HG03066 (cell line): ENCODE data around the gene IGSF10.

Source experiments
- ATAC-seq: cut with Tn5 transposase; IDR thresholded peaks from one replicate; pipeline ENCODE4 v1.9.1; 2021; ENCODE audit warnings: low read depth; ENCODE audit not compliant: unreplicated experiment

Gene IGSF10

DNA sequence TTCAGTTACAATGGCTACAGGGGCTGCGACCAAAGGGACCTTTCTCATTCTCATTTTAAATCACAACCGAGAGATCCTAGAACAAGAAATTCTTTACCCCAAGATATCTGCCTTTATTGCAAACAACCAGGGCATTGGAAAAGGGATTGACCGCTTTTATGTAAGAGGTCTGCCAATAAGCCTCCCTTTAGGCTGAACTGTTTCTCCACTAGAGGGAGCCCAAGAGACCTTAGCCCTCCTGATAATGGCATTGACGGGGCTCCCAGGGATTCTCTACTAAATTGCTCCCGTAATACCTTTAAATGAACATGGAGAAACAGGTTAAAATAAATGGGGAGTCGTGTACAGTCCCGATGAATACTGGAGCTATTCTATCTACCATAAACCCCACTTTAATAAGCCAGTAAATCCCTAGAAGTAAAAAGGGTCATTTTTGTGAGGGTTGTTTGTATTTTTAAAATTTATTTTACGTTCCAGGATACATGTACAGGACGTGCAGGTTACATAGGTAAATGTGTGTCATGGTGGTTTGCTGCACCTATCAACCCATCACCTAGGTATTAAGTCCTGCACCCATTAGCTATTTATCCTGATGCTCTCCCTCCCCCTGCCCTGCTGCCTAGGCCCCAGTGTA is 7.5 kb upstream of the IGSF10 start:
- no peak for ATAC-seq

DNA sequence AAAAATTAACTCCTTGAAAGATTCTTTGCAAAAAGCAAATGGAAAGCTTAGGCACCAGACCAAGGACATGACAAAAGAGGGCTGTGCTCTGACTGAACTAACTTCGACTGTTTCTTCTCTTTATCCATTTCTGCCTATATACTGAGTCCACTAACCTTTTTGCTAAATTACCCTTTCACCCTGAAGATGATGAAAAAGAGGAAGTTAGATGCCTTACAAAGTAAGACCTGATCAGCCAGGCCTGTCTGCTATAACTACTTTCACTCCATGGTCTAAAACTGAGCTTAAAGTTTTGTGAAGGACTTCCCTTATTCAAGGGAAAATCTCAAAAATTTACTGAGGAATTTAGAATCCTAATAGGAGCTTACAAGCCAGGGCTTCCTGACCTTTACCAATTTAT is 6.2 kb upstream of the IGSF10 start:
- no peak for ATAC-seq

- ATAC-seq, result no peak
These were observed 2.1 kb upstream of the IGSF10 start for GRCh38 chr3:151462991-151463390.

GRCh38 chr3:151462278-151462780 is 1.5 kb upstream of the IGSF10 start:
- no peak for ATAC-seq

DNA sequence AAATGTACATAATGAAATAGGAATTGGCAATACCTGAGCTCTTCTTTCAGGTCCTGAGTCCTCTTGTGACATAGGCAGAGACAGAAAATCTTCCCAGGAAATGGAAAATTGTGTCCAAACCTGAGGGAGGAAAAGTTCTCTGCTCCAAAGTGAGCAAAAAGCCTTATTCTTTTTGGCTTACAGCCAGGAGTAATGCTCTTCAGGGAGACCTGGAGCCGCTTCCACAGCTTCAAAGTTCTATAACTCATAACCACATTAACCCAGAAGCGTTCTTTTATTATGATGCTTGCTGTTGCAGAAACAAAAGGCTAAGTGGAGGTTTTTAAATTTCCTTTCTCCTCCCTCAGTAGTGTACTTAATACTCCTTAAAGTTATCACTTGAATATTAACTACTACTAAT is 633 bp downstream of the IGSF10 start:
- no peak for ATAC-seq

GRCh38 chr3:151459358-151459757 is 1.5 kb downstream of the IGSF10 start:
- ATAC-seq, result no peak

GRCh38 chr3:151456065-151456464 is 4.8 kb downstream of the IGSF10 start:
- no peak for ATAC-seq

GRCh38 chr3:151452841-151453240 is 8.0 kb downstream of the IGSF10 start:
- no peak for ATAC-seq

- ATAC-seq, result no peak
These were observed 8.5 kb downstream of the IGSF10 start for GRCh38 chr3:151452368-151452767.

DNA sequence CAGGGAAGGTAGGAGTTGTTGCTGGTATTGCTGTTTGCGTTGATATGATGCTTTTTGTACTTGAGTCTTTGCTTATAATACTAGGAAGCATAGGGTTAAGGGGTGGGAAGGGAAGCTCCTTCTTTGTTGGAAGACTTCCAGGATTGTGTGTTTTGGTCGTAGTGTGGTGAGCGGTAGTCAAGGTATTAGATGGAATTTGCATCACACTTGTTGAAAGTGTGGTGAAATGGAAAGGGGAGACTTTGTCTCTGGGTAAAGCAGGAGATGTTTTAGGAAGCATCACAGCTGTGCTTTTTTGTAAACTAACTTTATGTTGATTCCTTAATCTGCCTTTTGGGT is 14.9 kb downstream of the IGSF10 start:
- ATAC-seq, result no peak

DNA sequence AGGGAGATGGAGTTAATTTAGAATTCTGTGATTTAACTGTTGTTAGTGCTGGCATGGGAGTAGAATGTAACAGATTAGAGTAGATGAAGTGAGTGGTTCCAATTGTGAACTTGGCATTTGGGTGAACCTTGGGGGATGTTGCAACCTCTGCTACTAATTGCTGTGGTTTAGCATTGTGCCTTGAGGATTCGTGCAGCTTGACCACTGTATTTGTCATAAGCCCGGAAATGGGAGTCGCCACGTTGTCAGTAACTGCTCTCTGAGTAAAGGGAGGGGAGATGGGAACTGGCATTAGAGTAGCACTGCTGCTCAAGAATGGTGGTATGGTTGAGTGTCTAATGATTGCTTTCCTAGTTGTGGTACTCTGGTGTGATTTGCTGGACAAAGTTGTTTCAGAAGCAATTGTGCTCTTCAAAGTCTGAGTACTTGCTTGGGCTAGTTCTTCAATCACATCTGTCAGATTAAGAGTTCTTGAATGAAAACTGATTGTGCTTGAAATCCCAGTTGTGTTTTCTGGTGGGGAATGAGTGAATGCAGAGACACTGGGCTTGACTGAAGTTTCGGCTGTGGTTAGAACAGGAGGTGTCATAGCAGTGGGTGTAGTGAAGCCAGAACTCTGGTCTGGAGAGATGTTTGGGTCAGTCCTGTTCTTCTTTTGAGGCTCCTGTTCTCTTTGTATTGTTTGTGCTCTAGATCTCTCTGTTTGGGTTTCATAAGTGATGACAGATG is 15.4 kb downstream of the IGSF10 start:
- ATAC-seq, result no peak

DNA sequence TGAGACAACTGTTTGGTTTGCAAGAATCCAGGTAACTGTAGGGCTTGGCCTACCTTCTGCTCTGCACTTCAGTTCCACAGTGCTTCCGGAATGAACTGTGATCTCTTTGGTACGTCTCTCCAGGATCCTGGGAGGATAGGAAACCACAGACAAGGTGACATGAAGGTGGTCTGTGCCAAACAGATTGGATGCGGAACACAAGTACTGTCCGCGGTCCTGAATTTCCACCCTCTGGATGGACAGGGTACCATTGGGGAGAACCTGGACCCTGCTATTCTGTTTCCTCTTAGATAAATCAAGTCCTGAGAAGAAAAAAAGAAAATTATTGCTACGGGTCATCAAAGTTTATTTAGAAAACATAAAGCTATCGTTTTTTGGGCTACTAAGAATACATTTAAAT is 17.3 kb downstream of the IGSF10 start:
- ATAC-seq, result no peak

GRCh38 chr3:151440940-151441339 is 19.9 kb downstream of the IGSF10 start:
- ATAC-seq, result no peak

DNA sequence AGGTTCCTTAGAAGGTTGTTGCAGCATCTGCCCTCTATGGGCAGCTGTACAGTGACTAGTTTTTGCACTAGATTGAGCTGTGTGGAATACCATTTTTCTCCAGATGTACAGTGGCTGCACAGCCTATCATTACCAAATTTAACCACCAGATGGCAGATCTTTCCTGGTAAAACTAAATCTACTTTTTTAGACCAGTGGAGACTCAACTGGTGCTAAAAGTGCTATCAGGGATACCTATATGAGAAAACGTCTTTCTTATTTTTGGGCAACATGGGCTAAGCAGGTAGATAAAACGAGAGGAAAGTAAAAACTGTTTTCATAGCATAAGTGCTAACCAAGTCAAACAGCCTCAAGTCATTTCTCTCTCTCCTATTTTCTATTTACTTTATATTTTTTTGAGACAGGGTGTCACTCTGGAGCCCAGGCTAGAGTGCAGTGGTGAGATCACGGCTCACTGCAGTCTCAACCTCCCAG is 21.2 kb downstream of the IGSF10 start:
- ATAC-seq, result peak; percentile 82

DNA sequence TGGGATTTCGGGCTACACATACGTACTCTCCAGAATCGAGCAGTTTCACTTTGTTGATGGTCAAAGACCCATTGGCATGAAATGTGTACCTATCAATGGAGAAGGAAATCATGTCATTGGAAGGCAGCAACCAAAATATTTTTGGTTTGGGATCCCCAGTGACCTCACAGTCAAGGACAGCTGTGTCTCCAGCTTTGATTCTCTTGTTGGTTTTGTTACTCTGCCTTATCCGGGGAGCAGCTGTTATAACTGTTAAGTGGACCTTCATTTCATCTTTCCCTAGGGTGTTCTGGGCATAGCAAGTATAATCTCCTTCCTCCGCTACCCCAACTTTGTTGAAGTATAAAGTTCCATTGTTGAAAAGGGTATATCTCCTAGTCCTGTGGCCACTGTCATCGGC is 23.0 kb downstream of the IGSF10 start:
- ATAC-seq, result no peak

- ATAC-seq, result no peak
These were observed 24.0 kb downstream of the IGSF10 start for GRCh38 chr3:151436675-151437446.

DNA sequence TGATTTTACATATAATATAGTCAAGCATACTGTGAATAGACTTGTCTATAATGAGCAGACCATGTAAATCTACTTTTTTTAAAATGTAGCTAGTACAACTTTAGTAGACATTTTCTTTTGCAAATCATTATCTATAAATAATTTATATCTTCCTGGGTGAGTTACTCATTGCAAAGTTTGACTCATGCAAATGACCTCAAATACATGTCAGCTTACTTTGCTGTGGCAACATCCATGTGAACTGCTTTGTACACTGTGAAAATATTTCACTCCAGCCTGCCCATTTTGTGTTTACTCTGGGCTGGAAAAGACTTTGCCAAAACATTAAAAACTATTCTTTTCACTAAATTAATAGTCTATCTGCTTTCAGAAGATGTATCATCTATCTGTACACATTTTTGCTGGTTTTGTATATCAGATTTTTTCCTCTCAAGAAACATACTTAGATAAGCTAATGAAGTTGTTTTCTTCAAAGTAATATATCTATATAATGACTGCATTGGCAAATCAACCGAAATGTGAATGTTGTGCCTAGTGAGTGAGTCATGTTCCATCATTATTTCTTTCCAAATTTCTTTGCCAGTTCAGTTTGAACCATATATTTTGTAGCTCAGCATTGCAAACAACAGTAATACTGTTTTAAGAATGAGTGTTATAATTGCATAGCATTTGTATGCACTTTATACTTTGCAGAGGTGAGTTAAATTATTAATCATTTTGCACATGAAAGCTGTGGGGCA is 26.5 kb downstream of the IGSF10 start:
- ATAC-seq, result no peak

- no peak for ATAC-seq
These were observed 28.1 kb downstream of the IGSF10 start for GRCh38 chr3:151432616-151433372.

DNA sequence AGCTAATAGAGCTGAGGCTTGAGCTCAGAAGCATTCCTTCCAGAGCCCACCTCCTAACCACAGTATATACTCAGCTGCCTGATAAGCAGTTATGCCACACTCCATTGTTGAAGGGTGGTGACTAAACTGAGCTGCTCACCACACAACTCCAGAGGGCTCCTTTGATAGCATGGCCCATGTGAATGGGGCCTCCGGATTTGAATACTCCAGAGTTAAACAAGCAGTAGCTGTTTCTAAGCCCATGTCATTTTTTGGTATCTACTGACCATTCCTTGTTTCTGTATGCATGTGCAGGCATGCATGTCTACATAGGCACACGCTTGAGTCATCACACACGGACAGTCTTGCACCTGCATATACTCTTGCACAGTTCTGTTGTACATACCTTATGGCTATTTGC is 28.9 kb downstream of the IGSF10 start:
- no peak for ATAC-seq

GRCh38 chr3:151430821-151431484 is 29.9 kb downstream of the IGSF10 start:
- ATAC-seq, result no peak
